Colonic mucosa (tissue), 4 donors: ENCODE data around the gene HAO1. TPM values are rescaled to one million over a fixed set of nuclear protein-coding genes. Genes with fewer than 3 reads are reported as not detected.

Source experiments
- DNase-seq: peaks from one replicate; pipeline ENCODE4 v3.0.0-alpha.2; 2020
- H3K27ac ChIP-seq: fragments of 200-600 bp; one replicate; pipeline ENCODE4 v1.8.0; 2021
- H3K27me3 ChIP-seq: fragments of 200-600 bp; one replicate; pipeline ENCODE4 v1.8.0; 2021
- H3K36me3 ChIP-seq: fragments of 200-600 bp; one replicate; pipeline ENCODE4 v1.8.0; 2021
- H3K4me1 ChIP-seq: fragments of 200-600 bp; one replicate; pipeline ENCODE4 v1.8.0; 2021; ENCODE audit warnings: mild to moderate bottlenecking
- H3K4me3 ChIP-seq: fragments of 200-600 bp; one replicate; pipeline ENCODE4 v1.8.0; 2021
- H3K9ac ChIP-seq, 2 donors: one replicate each; pipeline ENCODE4 v1.7.0; 2013; ENCODE audit warnings: control low read depth in 2 of 2, low read depth in 2 of 2, low read length in 2 of 2
- H3K9me3 ChIP-seq: fragments of 200-600 bp; one replicate; pipeline ENCODE4 v1.8.0; 2021
- intact Hi-C: fragments of 100-400 bp; cut with DNase I; formaldehyde crosslinking; loops from one replicate; pipeline ENCODE4 v1.14.1; 2022
- total RNA-seq, 2 donors: library from RNA; stranded (reverse); fragmentation: NEBNext Ultra II Directional in 1 of 2; extraction: Animal tissue kit (Norgen Biotek cat#: 25700) in 1 of 2; gene quantifications; one replicate each; pipeline ENCODE4 v1.2.1, GENCODE V29; 2021
- TF ChIP-seq, protein P1 (sequence below): fragments of 200-600 bp; IDR thresholded peaks from one replicate; pipeline ENCODE4 v1.8.0; 2022; ENCODE audit warnings: antibody characterized with exemption, mild to moderate bottlenecking
- donor health status: healthy.
- donor health status: DM: no; HTN: no; CAD: no.
- donor health status: DM: no; HTN: no; CAD: no.

The HAO1 gene
- total RNA-seq, 2 donors from 2014 or later: not detected

DNA sequence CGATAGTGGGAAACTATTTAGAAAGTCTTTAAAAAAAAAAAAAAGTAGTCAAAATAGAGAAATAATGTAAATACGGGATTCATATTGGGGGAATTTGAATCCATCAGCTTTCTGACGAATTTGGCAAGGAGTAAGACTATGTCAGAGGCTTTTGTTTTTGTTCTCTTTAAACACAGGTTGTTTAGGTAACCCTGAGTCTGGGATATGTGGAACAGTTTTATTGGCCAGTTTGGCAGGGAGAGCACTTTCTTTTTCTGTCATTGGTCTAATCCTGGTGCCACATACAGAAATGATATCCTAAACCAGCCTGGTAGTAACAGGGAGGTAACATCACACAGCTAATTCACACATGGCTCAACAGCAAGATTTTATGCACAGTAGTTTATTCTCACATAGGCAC is 27.7 kb downstream of the HAO1 start:
- no peaks in the 10 kb centered on the region for H3K9me3 ChIP-seq
- no peak overlapping the region for H3K4me3 ChIP-seq
- no peaks in the 10 kb centered on the region for H3K27me3 ChIP-seq
- no peaks in the 10 kb centered on the region for H3K36me3 ChIP-seq
- H3K4me1 ChIP-seq: no peaks in the 10 kb centered on the region
- TF ChIP-seq, protein P1, sequence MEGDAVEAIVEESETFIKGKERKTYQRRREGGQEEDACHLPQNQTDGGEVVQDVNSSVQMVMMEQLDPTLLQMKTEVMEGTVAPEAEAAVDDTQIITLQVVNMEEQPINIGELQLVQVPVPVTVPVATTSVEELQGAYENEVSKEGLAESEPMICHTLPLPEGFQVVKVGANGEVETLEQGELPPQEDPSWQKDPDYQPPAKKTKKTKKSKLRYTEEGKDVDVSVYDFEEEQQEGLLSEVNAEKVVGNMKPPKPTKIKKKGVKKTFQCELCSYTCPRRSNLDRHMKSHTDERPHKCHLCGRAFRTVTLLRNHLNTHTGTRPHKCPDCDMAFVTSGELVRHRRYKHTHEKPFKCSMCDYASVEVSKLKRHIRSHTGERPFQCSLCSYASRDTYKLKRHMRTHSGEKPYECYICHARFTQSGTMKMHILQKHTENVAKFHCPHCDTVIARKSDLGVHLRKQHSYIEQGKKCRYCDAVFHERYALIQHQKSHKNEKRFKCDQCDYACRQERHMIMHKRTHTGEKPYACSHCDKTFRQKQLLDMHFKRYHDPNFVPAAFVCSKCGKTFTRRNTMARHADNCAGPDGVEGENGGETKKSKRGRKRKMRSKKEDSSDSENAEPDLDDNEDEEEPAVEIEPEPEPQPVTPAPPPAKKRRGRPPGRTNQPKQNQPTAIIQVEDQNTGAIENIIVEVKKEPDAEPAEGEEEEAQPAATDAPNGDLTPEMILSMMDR: no peak
- no peak overlapping the region for H3K27ac ChIP-seq
- DNase-seq: no peak
- H3K9ac ChIP-seq: no peak overlapping the region
- intact Hi-C loops: no loop called here

- no peaks in the 10 kb centered on the region for H3K4me1 ChIP-seq
- H3K4me3 ChIP-seq: no peak overlapping the region
- no peak overlapping the region for H3K9ac ChIP-seq
- no peaks in the 10 kb centered on the region for H3K36me3 ChIP-seq
- no peaks in the 10 kb centered on the region for H3K27me3 ChIP-seq
- TF ChIP-seq, protein P1: no peak
- no peaks in the 10 kb centered on the region for H3K9me3 ChIP-seq
- intact Hi-C loops: no loop called here
- DNase-seq: no peak
- H3K27ac ChIP-seq: no peak overlapping the region
Measured at GRCh38 chr20:7911586-7912330, 28.5 kb downstream of the HAO1 start.

DNA sequence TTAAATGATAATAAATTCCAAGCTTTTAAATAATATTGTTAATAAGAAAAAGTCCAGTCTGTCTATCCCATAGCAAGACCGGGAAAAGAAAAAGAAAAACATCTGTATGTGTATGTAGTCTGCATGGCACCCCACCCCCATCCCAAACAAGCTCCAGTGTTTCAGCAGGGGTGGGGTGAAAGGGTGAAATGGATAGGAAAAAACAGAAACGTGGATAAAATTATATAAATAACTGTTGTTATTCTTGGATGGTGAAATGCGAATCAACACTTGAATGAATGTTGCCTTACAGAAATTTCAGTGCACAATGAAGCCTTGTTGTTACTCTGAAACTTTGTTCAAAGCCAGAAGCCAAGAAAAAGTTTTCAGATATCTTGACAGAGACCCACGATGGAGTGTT is 31.4 kb downstream of the HAO1 start:
- H3K4me3 ChIP-seq: no peak overlapping the region
- no peak overlapping the region for H3K27ac ChIP-seq
- H3K36me3 ChIP-seq: no peaks in the 10 kb centered on the region
- intact Hi-C loops: no loop called here
- no peak overlapping the region for H3K9ac ChIP-seq
- no peaks in the 10 kb centered on the region for H3K9me3 ChIP-seq
- H3K4me1 ChIP-seq: no peaks in the 10 kb centered on the region
- no peak for DNase-seq
- TF ChIP-seq, protein P1: no peak
- H3K27me3 ChIP-seq: no peaks in the 10 kb centered on the region

- DNase-seq: no peak
- no peaks in the 10 kb centered on the region for H3K27me3 ChIP-seq
- TF ChIP-seq, protein P1: no peak
- no peak overlapping the region for H3K9ac ChIP-seq
- H3K36me3 ChIP-seq: no peaks in the 10 kb centered on the region
- H3K4me1 ChIP-seq: no peaks in the 10 kb centered on the region
- H3K9me3 ChIP-seq: no peaks in the 10 kb centered on the region
- H3K27ac ChIP-seq: no peak overlapping the region
- intact Hi-C loops: no loop called here
- H3K4me3 ChIP-seq: no peak overlapping the region
Measured at GRCh38 chr20:7903429-7903828, 36.8 kb downstream of the HAO1 start.

DNA sequence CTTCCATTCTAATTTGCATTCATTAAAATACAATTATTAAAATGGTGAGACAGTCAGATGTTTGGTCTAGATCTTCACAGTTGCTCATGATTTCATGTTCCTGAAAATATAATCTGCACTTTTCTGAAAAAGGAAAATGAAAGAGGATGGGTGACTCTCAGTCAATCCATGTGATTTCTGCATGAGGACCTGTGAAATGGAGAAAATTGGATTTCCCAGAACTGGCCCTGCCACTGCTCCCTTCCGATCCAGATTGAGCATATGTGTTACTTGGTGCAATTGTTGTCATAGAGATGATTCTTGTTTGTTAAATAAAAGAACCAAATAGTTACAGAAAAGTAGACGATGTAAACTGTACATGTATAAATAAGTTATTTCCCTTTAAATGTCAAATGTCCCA is 37.4 kb downstream of the HAO1 start:
- Histone ChIP-seq H3K27me3 (no peaks in the 10 kb centered on the region), H3K4me3 (no peak overlapping the region), H3K9ac (no peak overlapping the region), H3K9me3 (no peaks in the 10 kb centered on the region), H3K36me3 (no peaks in the 10 kb centered on the region), H3K4me1 (no peaks in the 10 kb centered on the region), H3K27ac (no peak overlapping the region)
- TF ChIP-seq, protein P1: no peak
- no peak for DNase-seq
- intact Hi-C loops: no loop called here
